Activated CD4-positive, CD25-positive, alpha-beta regulatory T cell treated with anti-CD3 and anti-CD28 coated beads, Interleukin-2, amount 50 U/mL, for 72 hours (primary cell): ENCODE results near the gene ZNF488.
"Not testable (repeated sequence)": the region's sequence is repeated elsewhere in the genome, so short reads cannot be mapped to it uniquely, and the experiment has no call there.

ENCODE experiments used
- DNase-seq: peaks from one replicate; pipeline ENCODE4 v3.0.0; 2021

The ZNF488 gene

GRCh38 chr10:47384148-47384921, at the start of gene ZNF488:
Gene ZNF488, minus strand, starts transcription at chr10:47384293. Its CDS starts 15,464 bp downstream, at chr10:47368829.
- DNase-seq: peak; percentile 70

- DNase-seq: no peak
Measured at GRCh38 chr10:47425813-47426419, 41.8 kb upstream of the ZNF488 start.

GRCh38 chr10:47424231-47424630, 40.1 kb upstream of the ZNF488 start:
- no peak for DNase-seq

- DNase-seq: no peak
Measured at GRCh38 chr10:47423476-47423875, 39.4 kb upstream of the ZNF488 start.

- DNase-seq: no peak
Measured at GRCh38 chr10:47421057-47421952, 37.2 kb upstream of the ZNF488 start.

- DNase-seq: no peak
Measured at GRCh38 chr10:47420305-47421056, 36.4 kb upstream of the ZNF488 start.

GRCh38 chr10:47419421-47419820, 35.3 kb upstream of the ZNF488 start:
- no peak for DNase-seq

GRCh38 chr10:47418966-47419365, 34.9 kb upstream of the ZNF488 start:
- DNase-seq: no peak

GRCh38 chr10:47418321-47418720, 34.2 kb upstream of the ZNF488 start:
- DNase-seq: no peak

GRCh38 chr10:47416305-47417218, 32.5 kb upstream of the ZNF488 start:
- not testable (repeated sequence) for DNase-seq

- DNase-seq: no peak
Measured at GRCh38 chr10:47415520-47416304, 31.6 kb upstream of the ZNF488 start.

GRCh38 chr10:47414752-47415519, 30.8 kb upstream of the ZNF488 start:
- DNase-seq: no peak

GRCh38 chr10:47414227-47414592, 30.1 kb upstream of the ZNF488 start:
- DNase-seq: no peak

GRCh38 chr10:47413531-47414226, 29.6 kb upstream of the ZNF488 start:
- DNase-seq: no peak

- DNase-seq: no peak
Measured at GRCh38 chr10:47412869-47413268, 28.8 kb upstream of the ZNF488 start.

- DNase-seq: no peak
Measured at GRCh38 chr10:47412177-47412730, 28.2 kb upstream of the ZNF488 start.

GRCh38 chr10:47410862-47411261, 26.8 kb upstream of the ZNF488 start:
- DNase-seq: no peak

GRCh38 chr10:47410271-47410670, 26.2 kb upstream of the ZNF488 start:
- DNase-seq: no peak

GRCh38 chr10:47409866-47410256, 25.8 kb upstream of the ZNF488 start:
- no peak for DNase-seq
